ENCODE measurements around the gene FPGT.
A peak's percentile ranks its signal among the peaks of the same experiment; 100 is the strongest.
"Not testable (repeated sequence)": the region's sequence is repeated elsewhere in the genome, so short reads cannot be mapped to it uniquely, and the experiment has no call there.

FPGT gene

GRCh38 chr1:74197657-74198552, at the start of gene FPGT, which contains the start of gene LRRIQ3:
TSS of gene FPGT (plus strand) at chr1:74198242. CDS start at chr1:74198279, 37 bp downstream.
TSS of gene LRRIQ3 (minus strand) at chr1:74198176. CDS start at chr1:74183684, 14,492 bp downstream.
- DNase-seq: peak; percentile 97
- H3K27me3 Mint-ChIP-seq: peaks cover 2% of the 10 kb centered on the region
- H3K9me3 Mint-ChIP-seq: no peaks in the 10 kb centered on the region
- H3K4me3 Mint-ChIP-seq: peak within 1 kb of the TSS; percentile 91
- H3K27ac Mint-ChIP-seq: peak within 1 kb of the TSS; percentile 90
- peaks cover 13% of the 10 kb centered on the region for H3K36me3 Mint-ChIP-seq (ENCODE audit: low read depth)
- H3K4me1 Mint-ChIP-seq: peaks cover 25% of the 10 kb centered on the region
- ATAC-seq: peak; percentile 97

- no peaks in the 10 kb centered on the region for H3K36me3 Mint-ChIP-seq (ENCODE audit: low read depth)
- peaks cover 1% of the 10 kb centered on the region for H3K27me3 Mint-ChIP-seq
- no peak for DNase-seq
- H3K27ac Mint-ChIP-seq: no peak overlapping the region
- no peak overlapping the region for H3K4me3 Mint-ChIP-seq
- H3K9me3 Mint-ChIP-seq: no peaks in the 10 kb centered on the region
- H3K4me1 Mint-ChIP-seq: no peaks in the 10 kb centered on the region
- no peak for ATAC-seq
These were observed 38.0 kb upstream of the FPGT start for GRCh38 chr1:74160046-74160445.

- no peak overlapping the region for H3K4me3 Mint-ChIP-seq
- H3K27me3 Mint-ChIP-seq: peaks cover 3% of the 10 kb centered on the region
- no peak for DNase-seq
- ATAC-seq: no peak
- no peaks in the 10 kb centered on the region for H3K4me1 Mint-ChIP-seq
- no peak overlapping the region for H3K27ac Mint-ChIP-seq
- peaks cover 7% of the 10 kb centered on the region for H3K9me3 Mint-ChIP-seq
- H3K36me3 Mint-ChIP-seq (ENCODE audit: low read depth): no peaks in the 10 kb centered on the region
These were observed 36.5 kb upstream of the FPGT start for GRCh38 chr1:74161497-74161896.

GRCh38 chr1:74162333-74162732, 35.7 kb upstream of the FPGT start:
- Mint-ChIP-seq H3K4me3 (no peak overlapping the region), H3K27me3 (peaks cover 3% of the 10 kb centered on the region), H3K9me3 (peaks cover 7% of the 10 kb centered on the region), H3K4me1 (no peaks in the 10 kb centered on the region), H3K27ac (no peak overlapping the region), H3K36me3 (ENCODE audit: low read depth) (no peaks in the 10 kb centered on the region)
- no peak for ATAC-seq
- DNase-seq: no peak

GRCh38 chr1:74174423-74174822, 23.6 kb upstream of the FPGT start:
- H3K27me3 Mint-ChIP-seq; H3K4me1 Mint-ChIP-seq; H3K27ac Mint-ChIP-seq; H3K4me3 Mint-ChIP-seq; ATAC-seq; H3K36me3 Mint-ChIP-seq (ENCODE audit: low read depth); DNase-seq: not testable (repeated sequence)
- H3K9me3 Mint-ChIP-seq: peaks cover 40% of the 10 kb centered on the region

GRCh38 chr1:74180490-74180889, 17.6 kb upstream of the FPGT start:
- Mint-ChIP-seq H3K36me3 (ENCODE audit: low read depth) (peaks cover 6% of the 10 kb centered on the region), H3K4me1 (no peaks in the 10 kb centered on the region)
- DNase-seq: no peak

GRCh38 chr1:74193908-74194307, 4.1 kb upstream of the FPGT start:
- H3K27ac Mint-ChIP-seq: no peak overlapping the region
- no peak overlapping the region for H3K4me3 Mint-ChIP-seq
- DNase-seq (no peak), ATAC-seq (no peak)
- H3K9me3 Mint-ChIP-seq: peaks cover 9% of the 10 kb centered on the region
- peaks cover 17% of the 10 kb centered on the region for H3K4me1 Mint-ChIP-seq
- H3K27me3 Mint-ChIP-seq: peaks cover 2% of the 10 kb centered on the region
- peaks cover 6% of the 10 kb centered on the region for H3K36me3 Mint-ChIP-seq (ENCODE audit: low read depth)

More at GRCh38 chr1:74180490-74180889, 17.6 kb upstream of the FPGT start:
- Mint-ChIP-seq H3K27ac (no peak overlapping the region), H3K4me3 (no peak overlapping the region), H3K27me3 (no peaks in the 10 kb centered on the region), H3K9me3 (peaks cover 2% of the 10 kb centered on the region)
- no peak for ATAC-seq

GRCh38 chr1:74195339-74195738, 2.7 kb upstream of the FPGT start:
- Mint-ChIP-seq H3K4me1 (peaks cover 25% of the 10 kb centered on the region), H3K27me3 (peaks cover 2% of the 10 kb centered on the region), H3K4me3 (no peak overlapping the region), H3K27ac (no peak overlapping the region), H3K36me3 (ENCODE audit: low read depth) (peaks cover under 1% of the 10 kb centered on the region), H3K9me3 (peaks cover under 1% of the 10 kb centered on the region)
- ATAC-seq (no peak), DNase-seq (no peak)

GRCh38 chr1:74197255-74197654, 787 bp upstream of the FPGT start:
- Mint-ChIP-seq H3K9me3 (no peaks in the 10 kb centered on the region), H3K36me3 (ENCODE audit: low read depth) (peaks cover 13% of the 10 kb centered on the region), H3K27me3 (peaks cover 2% of the 10 kb centered on the region), H3K4me1 (peaks cover 25% of the 10 kb centered on the region), H3K4me3 (peak overlapping the region; percentile 91), H3K27ac (peak overlapping the region; percentile 90)
- ATAC-seq (no peak), DNase-seq (no peak)

DNA sequence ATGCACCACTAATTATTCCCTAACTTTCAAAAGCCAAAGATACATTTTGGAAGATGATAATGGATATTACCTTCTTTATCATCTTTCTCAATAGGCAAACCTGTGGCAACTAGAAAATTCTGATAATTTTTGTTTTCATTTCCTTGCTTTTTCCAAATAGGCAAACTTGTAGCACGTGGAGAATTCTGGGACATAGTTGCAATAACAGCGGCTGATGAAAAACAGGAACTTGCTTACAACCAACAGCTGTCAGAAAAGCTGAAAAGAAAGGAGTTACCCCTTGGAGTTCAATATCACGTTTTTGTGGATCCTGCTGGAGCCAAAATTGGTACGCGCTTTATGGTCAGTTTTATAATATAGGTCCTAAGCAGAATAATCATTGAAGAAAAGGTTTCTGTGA, 1.5 kb downstream of the FPGT start:
- Mint-ChIP-seq H3K36me3 (ENCODE audit: low read depth) (peaks cover 16% of the 10 kb centered on the region), H3K27ac (no peak overlapping the region), H3K27me3 (peaks cover 2% of the 10 kb centered on the region), H3K4me1 (peaks cover 25% of the 10 kb centered on the region), H3K4me3 (peak overlapping the region; percentile 91), H3K9me3 (no peaks in the 10 kb centered on the region)
- ATAC-seq (no peak), DNase-seq (no peak)

GRCh38 chr1:74205266-74205665, 7.2 kb downstream of the FPGT start:
- no peak for DNase-seq
- no peak for ATAC-seq
- Mint-ChIP-seq H3K36me3 (ENCODE audit: low read depth) (peaks cover 21% of the 10 kb centered on the region), H3K27me3 (no peaks in the 10 kb centered on the region), H3K9me3 (no peaks in the 10 kb centered on the region), H3K4me3 (no peak overlapping the region), H3K4me1 (peaks cover under 1% of the 10 kb centered on the region), H3K27ac (no peak overlapping the region)

GRCh38 chr1:74215229-74215628, 17.2 kb downstream of the FPGT start:
- DNase-seq (no peak), ATAC-seq (no peak)
- no peak overlapping the region for H3K4me3 Mint-ChIP-seq
- no peaks in the 10 kb centered on the region for H3K4me1 Mint-ChIP-seq
- H3K27me3 Mint-ChIP-seq: no peaks in the 10 kb centered on the region
- H3K36me3 Mint-ChIP-seq (ENCODE audit: low read depth): peaks cover 3% of the 10 kb centered on the region
- no peak overlapping the region for H3K27ac Mint-ChIP-seq
- H3K9me3 Mint-ChIP-seq: no peaks in the 10 kb centered on the region

DNA sequence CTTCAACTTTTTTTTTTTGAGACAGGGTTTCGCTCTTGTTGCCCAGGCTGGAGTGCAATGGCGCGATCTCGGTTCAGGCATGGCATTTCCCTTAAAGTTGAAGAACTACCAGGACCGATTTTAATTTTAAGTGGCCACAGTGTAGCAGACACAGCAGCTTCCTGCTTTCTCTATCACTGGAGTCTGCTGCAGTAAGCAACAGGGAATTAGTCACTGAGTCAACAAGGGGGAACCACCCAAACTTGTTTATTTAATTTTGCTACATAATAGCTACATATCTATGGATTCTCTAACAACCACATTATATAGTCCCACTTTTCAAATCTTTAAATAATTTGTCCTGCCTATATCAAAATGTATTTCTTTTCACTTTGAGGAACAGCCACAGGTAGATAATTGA, 24.7 kb downstream of the FPGT start:
- no peaks in the 10 kb centered on the region for H3K27me3 Mint-ChIP-seq

GRCh38 chr1:74223453-74223852, 25.4 kb downstream of the FPGT start:
- Mint-ChIP-seq H3K4me1 (no peaks in the 10 kb centered on the region), H3K27ac (no peak overlapping the region), H3K36me3 (ENCODE audit: low read depth) (peaks cover 4% of the 10 kb centered on the region), H3K4me3 (no peak overlapping the region), H3K27me3 (no peaks in the 10 kb centered on the region), H3K9me3 (peaks cover 53% of the 10 kb centered on the region)
- ATAC-seq: no peak
- no peak for DNase-seq

More for the DNA sequence above, 24.7 kb downstream of the FPGT start:
- peaks cover 4% of the 10 kb centered on the region for H3K36me3 Mint-ChIP-seq (ENCODE audit: low read depth)
- H3K4me3 Mint-ChIP-seq: no peak overlapping the region
- ATAC-seq: no peak
- H3K4me1 Mint-ChIP-seq: no peaks in the 10 kb centered on the region
- H3K27ac Mint-ChIP-seq: no peak overlapping the region
- no peak for DNase-seq
- H3K9me3 Mint-ChIP-seq: peaks cover 47% of the 10 kb centered on the region

DNA sequence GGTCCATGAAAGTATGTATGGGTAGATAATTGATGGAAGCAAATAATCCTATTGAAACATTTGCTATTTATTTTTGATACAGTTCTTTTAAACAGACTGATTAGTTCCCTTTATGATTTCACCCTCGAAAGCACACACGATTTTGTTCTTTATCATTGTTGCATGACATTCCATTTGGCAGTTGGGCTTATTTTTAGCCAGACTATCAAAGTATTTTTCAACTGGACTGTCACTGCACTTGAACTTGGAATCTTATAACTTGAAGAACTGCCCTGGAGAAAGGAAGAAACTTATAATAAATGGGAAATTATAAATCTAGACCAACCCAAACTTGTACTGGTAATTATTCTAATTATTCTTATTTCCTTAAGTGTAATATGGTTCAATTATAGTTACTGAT, 37.1 kb downstream of the FPGT start, which contains the start of gene TNNI3K:
TNNI3K (plus strand) TSS at position 235 of the 400 bp plus-strand sequence; CDS start at position 300, 65 bp downstream.
- ATAC-seq: no peak
- Mint-ChIP-seq H3K27ac (no peak within 1 kb of the TSS), H3K9me3 (peaks cover 7% of the 10 kb centered on the region), H3K27me3 (no peaks in the 10 kb centered on the region), H3K4me1 (no peaks in the 10 kb centered on the region), H3K4me3 (no peak within 1 kb of the TSS), H3K36me3 (ENCODE audit: low read depth) (no peaks in the 10 kb centered on the region)
- no peak for DNase-seq

Data from activated naive CD8-positive, alpha-beta T cell treated with anti-CD3 and anti-CD28 coated beads, Interleukin-2, amount 50 U/mL, for 24 hours (primary cell).